Measurements from ENCODE around the gene FOLR1.
"Not testable (repeated sequence)": the region's sequence is repeated elsewhere in the genome, so short reads cannot be mapped to it uniquely, and the experiment has no call there.

FOLR1 gene

DNA sequence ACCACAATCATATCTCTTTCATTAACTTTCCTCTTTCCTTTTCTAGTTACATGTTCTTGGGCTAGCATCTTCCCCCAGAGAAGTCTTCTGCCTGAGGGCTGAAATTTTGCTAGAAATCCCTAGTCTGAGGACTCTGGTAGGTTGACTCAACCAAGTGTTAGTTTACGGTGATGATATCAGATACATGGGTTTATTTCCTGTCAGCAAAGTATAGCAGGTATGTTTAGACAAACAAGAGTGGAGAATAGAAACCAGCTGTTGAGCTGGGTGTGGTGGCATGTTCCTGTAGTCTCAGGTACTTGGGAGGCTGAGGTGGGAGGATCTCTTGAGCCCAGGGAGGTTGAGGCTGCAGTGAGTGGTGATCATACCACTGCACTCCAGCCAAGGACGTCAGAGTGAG is 11.2 kb downstream of the FOLR1 start:
- ChIA-PET POLR2A (no interaction called here), CTCF (interaction anchor here (0.6 kb wide), 1 partner anchor 60 kb away, joined by 4 read pairs; no protein-coding TSS in a partner anchor)

DNA sequence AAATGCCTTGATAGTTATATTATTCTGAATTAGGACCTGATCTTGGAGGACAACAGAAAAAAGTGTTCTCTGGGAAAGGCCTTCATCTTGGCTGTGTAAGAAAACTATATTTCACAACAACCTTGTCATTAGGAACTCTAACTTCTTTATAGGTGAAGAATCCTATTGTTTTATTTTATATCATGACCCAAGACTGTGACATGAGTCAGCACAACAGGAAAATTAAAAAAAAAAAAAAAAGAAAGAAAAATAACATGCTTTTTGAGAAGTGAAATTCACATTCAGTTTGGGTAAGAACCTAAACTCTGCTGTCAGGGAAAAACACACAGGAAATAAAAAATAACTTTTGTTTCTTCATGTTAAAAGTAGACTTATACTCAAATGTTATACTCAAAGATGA is 12.9 kb downstream of the FOLR1 start:
- ChIA-PET CTCF (no interaction called here), POLR2A (no interaction called here)
- TF ChIP-seq HDGF (IDR thresholded peaks at IDR 0.05; ENCODE audit: borderline replicate concordance) (no peak), FOXM1 (IDR thresholded peaks at IDR 0.05; ENCODE audit: borderline replicate concordance) (no peak), L3MBTL2 (conservative IDR thresholded peaks at IDR 0.05) (no peak), CTBP1 (IDR thresholded peaks at IDR 0.05; ENCODE audit: borderline replicate concordance) (no peak), ZNF384 (IDR thresholded peaks at IDR 0.05) (no peak), FOXA1 (IDR thresholded peaks at IDR 0.05) (no peak), SUZ12 (IDR thresholded peaks at IDR 0.05) (no peak), SP1 (IDR thresholded peaks at IDR 0.05) (no peak), ARNT (IDR thresholded peaks at IDR 0.05) (no peak), LEF1 (IDR thresholded peaks at IDR 0.05; ENCODE audit: borderline replicate concordance) (no peak)
- TF ChIP-seq, protein P1, sequence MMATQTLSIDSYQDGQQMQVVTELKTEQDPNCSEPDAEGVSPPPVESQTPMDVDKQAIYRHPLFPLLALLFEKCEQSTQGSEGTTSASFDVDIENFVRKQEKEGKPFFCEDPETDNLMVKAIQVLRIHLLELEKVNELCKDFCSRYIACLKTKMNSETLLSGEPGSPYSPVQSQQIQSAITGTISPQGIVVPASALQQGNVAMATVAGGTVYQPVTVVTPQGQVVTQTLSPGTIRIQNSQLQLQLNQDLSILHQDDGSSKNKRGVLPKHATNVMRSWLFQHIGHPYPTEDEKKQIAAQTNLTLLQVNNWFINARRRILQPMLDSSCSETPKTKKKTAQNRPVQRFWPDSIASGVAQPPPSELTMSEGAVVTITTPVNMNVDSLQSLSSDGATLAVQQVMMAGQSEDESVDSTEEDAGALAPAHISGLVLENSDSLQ (IDR thresholded peaks at IDR 0.05) = no peak
- no peak for DNase-seq (ENCODE audit: extremely low spot score)

More for the DNA sequence above, 11.2 kb downstream of the FOLR1 start:
- TF ChIP-seq BHLHE40 (IDR thresholded peaks at IDR 0.05; ENCODE audit: borderline replicate concordance) = no peak
- no peak for TF ChIP-seq CTBP1 (IDR thresholded peaks at IDR 0.05; ENCODE audit: borderline replicate concordance)
- no peak for TF ChIP-seq NFRKB (IDR thresholded peaks at IDR 0.05)
- no peak for TF ChIP-seq FOXK2 (IDR thresholded peaks at IDR 0.05)
- no peak for TF ChIP-seq ELF4 (IDR thresholded peaks at IDR 0.05)
- TF ChIP-seq ZNF384 (IDR thresholded peaks at IDR 0.05) = no peak
- no peak for TF ChIP-seq SP1 (IDR thresholded peaks at IDR 0.05)
- TF ChIP-seq L3MBTL2 (conservative IDR thresholded peaks at IDR 0.05) = no peak
- TF ChIP-seq, protein P1 (IDR thresholded peaks at IDR 0.05) = no peak
- no peak for TF ChIP-seq FOXM1 (IDR thresholded peaks at IDR 0.05; ENCODE audit: borderline replicate concordance)
- no peak for TF ChIP-seq FOXA1 (IDR thresholded peaks at IDR 0.05)
- no peak for TF ChIP-seq ARNT (IDR thresholded peaks at IDR 0.05)
- TF ChIP-seq LEF1 (IDR thresholded peaks at IDR 0.05; ENCODE audit: borderline replicate concordance) = no peak
- TF ChIP-seq HDGF (IDR thresholded peaks at IDR 0.05; ENCODE audit: borderline replicate concordance) = no peak
- TF ChIP-seq TARDBP (IDR thresholded peaks at IDR 0.05) = no peak
- no peak for TF ChIP-seq SUZ12 (IDR thresholded peaks at IDR 0.05)
- no peak for DNase-seq (ENCODE audit: extremely low spot score)

DNA sequence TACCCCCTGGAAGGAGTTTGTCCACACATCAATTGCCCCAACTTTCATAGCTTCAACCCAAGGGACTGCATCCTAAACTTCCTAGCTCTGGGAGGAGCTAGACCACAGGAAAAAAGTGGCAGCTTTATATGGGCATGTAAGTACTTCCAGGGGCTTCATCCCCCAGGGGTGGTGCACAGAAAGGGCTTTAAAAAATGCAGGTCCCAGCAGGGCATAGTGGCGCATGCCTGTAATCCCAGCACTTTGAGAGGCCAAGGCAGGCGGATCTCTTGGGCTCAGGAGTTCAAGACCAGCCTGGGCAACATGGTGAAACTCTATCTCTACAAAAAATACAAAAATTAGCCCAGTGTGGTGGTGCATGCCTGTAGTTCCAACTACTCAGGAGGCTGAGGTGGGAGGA is 14.9 kb downstream of the FOLR1 start:
- CTCF ChIA-PET; DNase-seq (ENCODE audit: extremely low spot score): not testable (repeated sequence)
- POLR2A ChIA-PET = interaction anchor here (0.8 kb wide), 1 partner anchor 12 kb away, joined by 3 read pairs; no protein-coding TSS in a partner anchor

DNA sequence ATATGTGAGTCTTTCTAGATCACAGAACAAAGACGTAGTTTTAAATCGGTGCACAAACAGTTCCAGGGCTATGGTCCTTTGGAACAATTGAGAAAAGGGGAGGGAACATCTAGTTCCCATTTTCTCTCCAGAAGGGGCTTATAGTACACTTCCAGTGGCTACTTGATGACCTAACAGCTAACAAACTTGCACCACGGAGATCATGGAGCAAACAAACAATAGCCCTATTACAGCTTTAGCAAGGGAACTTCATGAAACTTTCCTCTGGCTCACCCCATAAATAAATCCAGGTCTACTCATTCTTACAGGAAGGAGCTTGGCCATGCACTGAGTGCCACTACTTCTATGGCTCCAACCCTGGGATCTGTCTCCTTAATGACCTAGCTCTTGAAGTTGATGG is 16.3 kb downstream of the FOLR1 start:
- CTCF ChIA-PET = no interaction called here
- POLR2A ChIA-PET = interaction anchor here (0.5 kb wide), 1 partner anchor 77 kb away, joined by 4 read pairs; no protein-coding TSS in a partner anchor
- no peak for TF ChIP-seq FOXM1 (IDR thresholded peaks at IDR 0.05; ENCODE audit: borderline replicate concordance)
- no peak for TF ChIP-seq ELF4 (IDR thresholded peaks at IDR 0.05)
- no peak for TF ChIP-seq SP1 (IDR thresholded peaks at IDR 0.05)
- no peak for TF ChIP-seq FOXA1 (IDR thresholded peaks at IDR 0.05)
- DNase-seq (ENCODE audit: extremely low spot score) = no peak

DNA sequence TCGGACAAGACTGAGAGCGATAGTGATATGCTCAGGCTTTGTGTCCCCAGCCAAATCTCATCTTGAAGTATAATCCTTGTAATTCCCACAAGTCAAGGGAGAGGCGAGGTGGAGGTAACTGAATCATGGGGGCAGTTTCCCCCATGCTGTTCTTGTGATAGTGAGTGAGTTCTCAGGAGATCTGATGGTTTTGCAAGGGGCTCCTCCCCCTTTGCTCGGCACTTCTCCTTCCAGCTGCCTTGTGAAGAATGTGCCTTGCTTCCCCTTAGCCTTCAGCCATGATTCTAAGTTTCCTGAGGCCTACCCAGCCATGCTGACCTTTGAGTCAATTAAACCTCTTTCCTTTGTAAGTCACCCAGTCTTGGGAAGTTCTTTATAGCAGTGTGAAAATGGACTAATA is 17.2 kb downstream of the FOLR1 start:
- POLR2A ChIA-PET = no interaction called here
- no peak for DNase-seq (ENCODE audit: extremely low spot score)
- CTCF ChIA-PET = no interaction called here

DNA sequence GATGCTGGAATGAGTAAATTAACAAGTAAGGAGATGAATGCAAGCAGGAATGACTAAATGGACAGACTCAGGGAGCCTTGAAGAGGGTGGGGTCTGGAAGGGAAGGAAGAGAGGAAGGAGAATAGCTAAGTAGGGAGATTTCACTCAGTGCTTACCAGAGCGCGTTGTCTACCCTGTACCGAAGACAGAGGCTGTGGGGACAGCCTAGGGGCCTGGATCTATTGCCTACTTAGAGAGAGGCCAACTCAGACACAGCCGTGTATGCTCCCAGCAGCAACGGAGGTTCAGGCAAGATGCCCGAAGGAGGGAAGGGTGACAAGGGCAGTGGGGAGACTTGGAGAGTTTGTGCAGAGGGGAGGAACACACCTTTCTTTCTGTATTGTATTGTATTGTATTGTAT is 24.7 kb downstream of the FOLR1 start, which contains the start of gene FOLR2:
Gene FOLR2 (plus strand): TSS at position 157 of the 400 bp plus-strand sequence. CDS start 1,791 bp downstream, outside the sequence.
- CTCF ChIA-PET = no interaction called here
- POLR2A ChIA-PET = no interaction called here
- peak; percentile 2 for DNase-seq (ENCODE audit: extremely low spot score)
- no peak for TF ChIP-seq ELF4 (IDR thresholded peaks at IDR 0.05)

More for the DNA sequence above, 17.2 kb downstream of the FOLR1 start:
- TF ChIP-seq FOXM1 (IDR thresholded peaks at IDR 0.05; ENCODE audit: borderline replicate concordance) (no peak), SUZ12 (IDR thresholded peaks at IDR 0.05) (no peak), FOXA1 (IDR thresholded peaks at IDR 0.05) (no peak), HDGF (IDR thresholded peaks at IDR 0.05; ENCODE audit: borderline replicate concordance) (no peak), CTBP1 (IDR thresholded peaks at IDR 0.05; ENCODE audit: borderline replicate concordance) (no peak), NFRKB (IDR thresholded peaks at IDR 0.05) (no peak)

DNA sequence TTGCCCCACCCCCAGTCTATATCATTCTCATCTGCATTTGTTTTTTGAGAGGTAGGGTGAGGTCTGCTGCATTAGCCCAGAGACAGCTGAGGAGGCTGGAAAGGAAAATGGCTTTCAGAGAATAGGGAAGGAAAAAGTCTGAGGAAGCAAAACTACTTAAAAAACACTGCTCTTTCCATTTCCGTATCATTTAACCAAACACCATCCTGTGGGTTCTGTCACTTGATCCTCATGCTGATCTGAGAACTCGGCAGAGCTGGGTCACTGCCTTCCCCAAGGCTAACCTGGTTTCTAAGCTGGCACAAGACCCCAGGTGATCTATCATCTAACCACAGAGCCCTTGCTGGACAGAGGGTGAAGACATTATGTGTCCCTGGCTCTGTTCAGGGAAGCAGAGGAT is 25.9 kb downstream of the FOLR1 start:
- CTCF ChIA-PET = no interaction called here
- POLR2A ChIA-PET = no interaction called here
- DNase-seq (ENCODE audit: extremely low spot score) = no peak
- TF ChIP-seq FOXM1 (IDR thresholded peaks at IDR 0.05; ENCODE audit: borderline replicate concordance) = no peak
- no peak for TF ChIP-seq ELF4 (IDR thresholded peaks at IDR 0.05)
- TF ChIP-seq ARNT (IDR thresholded peaks at IDR 0.05) = no peak

DNA sequence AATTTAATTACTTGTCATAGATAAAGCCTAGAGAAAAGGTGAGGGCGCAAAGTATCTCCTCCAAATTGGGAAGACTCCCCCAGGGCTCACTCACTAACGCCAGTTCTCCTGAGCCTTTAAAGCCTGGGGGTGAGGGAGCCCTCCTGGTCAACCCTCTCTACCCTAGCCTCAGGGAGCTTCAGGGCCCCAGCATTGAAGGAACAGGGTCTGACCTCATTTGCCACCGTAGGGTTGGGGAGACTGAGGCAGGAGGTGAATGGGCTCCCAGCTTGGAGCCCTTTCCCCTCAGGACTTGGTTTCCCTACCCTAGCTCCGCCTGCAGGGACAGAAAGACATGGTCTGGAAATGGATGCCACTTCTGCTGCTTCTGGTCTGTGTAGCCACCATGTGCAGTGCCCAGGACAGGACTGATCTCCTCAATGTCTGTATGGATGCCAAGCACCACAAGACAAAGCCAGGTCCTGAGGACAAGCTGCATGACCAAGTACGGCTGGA is 26.4 kb downstream of the FOLR1 start:
- POLR2A ChIA-PET = interaction anchor here (0.9 kb wide), 1 partner anchor 12 kb away, joined by 3 read pairs; no protein-coding TSS in a partner anchor
- CTCF ChIA-PET = no interaction called here
- DNase-seq (ENCODE audit: extremely low spot score) = no peak
- TF ChIP-seq L3MBTL2 (conservative IDR thresholded peaks at IDR 0.05) = no peak
- TF ChIP-seq ZNF384 (IDR thresholded peaks at IDR 0.05) = no peak
- no peak for TF ChIP-seq FOXK2 (IDR thresholded peaks at IDR 0.05)
- no peak for TF ChIP-seq SP1 (IDR thresholded peaks at IDR 0.05)
- TF ChIP-seq TARDBP (IDR thresholded peaks at IDR 0.05) = no peak
- no peak for TF ChIP-seq FOXM1 (IDR thresholded peaks at IDR 0.05; ENCODE audit: borderline replicate concordance)
- TF ChIP-seq, protein P1 (IDR thresholded peaks at IDR 0.05) = no peak
- no peak for TF ChIP-seq LEF1 (IDR thresholded peaks at IDR 0.05; ENCODE audit: borderline replicate concordance)
- no peak for TF ChIP-seq CTBP1 (IDR thresholded peaks at IDR 0.05; ENCODE audit: borderline replicate concordance)
- TF ChIP-seq HDGF (IDR thresholded peaks at IDR 0.05; ENCODE audit: borderline replicate concordance) = no peak
- TF ChIP-seq NFRKB (IDR thresholded peaks at IDR 0.05) = no peak
- TF ChIP-seq ELF4 (IDR thresholded peaks at IDR 0.05) = no peak
- TF ChIP-seq ARNT (IDR thresholded peaks at IDR 0.05) = no peak
